Measurements from ENCODE around the gene MTMR12. TPM values are rescaled to one million over a fixed set of nuclear protein-coding genes. Genes with fewer than 3 reads are reported as not detected.
A peak's percentile ranks its signal among the peaks of the same experiment; 100 is the strongest.
"Not testable (repeated sequence)": the region's sequence is repeated elsewhere in the genome, so short reads cannot be mapped to it uniquely, and the experiment has no call there.

MTMR12 gene
- total RNA-seq, 3 donors from 2014 or later, result 19.3 to 43.8 (median 20.7) TPM

DNA sequence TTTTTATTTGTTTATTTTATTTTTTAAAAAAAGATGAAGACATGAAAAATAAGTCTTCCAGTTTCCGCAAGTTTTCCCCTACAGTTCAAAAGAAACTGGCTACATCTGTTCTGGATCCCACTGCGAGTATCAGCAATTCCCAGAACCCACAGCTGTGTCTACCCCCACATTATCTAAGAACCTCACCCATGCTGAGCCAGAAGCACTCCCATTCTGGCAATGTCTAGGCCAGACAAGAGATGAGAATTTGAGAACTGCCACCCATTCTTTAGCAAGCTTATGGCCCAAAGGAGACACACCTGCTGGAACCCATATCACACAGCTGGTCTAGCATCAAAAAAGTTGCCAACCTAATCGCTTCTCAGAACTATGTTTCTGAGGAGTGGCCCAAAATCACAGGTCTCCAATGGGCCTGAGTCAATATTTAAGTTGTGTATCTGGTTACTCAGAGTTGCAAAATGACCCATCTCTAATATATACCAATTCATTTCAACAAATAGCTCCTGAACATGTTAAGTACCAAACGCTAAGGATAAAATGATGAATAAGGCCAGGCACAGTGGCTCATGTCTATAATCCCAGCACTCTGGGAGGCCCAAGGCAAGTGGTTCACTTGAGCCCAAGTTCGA is 27.1 kb downstream of the MTMR12 start:
- ATAC-seq (no peak), DNase-seq (no peak)
- TF ChIP-seq, protein P1, sequence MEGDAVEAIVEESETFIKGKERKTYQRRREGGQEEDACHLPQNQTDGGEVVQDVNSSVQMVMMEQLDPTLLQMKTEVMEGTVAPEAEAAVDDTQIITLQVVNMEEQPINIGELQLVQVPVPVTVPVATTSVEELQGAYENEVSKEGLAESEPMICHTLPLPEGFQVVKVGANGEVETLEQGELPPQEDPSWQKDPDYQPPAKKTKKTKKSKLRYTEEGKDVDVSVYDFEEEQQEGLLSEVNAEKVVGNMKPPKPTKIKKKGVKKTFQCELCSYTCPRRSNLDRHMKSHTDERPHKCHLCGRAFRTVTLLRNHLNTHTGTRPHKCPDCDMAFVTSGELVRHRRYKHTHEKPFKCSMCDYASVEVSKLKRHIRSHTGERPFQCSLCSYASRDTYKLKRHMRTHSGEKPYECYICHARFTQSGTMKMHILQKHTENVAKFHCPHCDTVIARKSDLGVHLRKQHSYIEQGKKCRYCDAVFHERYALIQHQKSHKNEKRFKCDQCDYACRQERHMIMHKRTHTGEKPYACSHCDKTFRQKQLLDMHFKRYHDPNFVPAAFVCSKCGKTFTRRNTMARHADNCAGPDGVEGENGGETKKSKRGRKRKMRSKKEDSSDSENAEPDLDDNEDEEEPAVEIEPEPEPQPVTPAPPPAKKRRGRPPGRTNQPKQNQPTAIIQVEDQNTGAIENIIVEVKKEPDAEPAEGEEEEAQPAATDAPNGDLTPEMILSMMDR (IDR thresholded peaks at IDR 0.05), result no peak
- intact Hi-C loops (cut with DNase I, micrococcal nuclease), result no loop called here
- no peaks in the 10 kb centered on the region for H3K9me3 ChIP-seq
- H3K4me3 ChIP-seq, result no peak overlapping the region
- H3K4me1 ChIP-seq (ENCODE audit: low read depth), result no peaks in the 10 kb centered on the region
- no peaks in the 10 kb centered on the region for H3K36me3 ChIP-seq (ENCODE audit: low read depth)

- DNase-seq, result no peak
- ATAC-seq, result peak; percentile 47
- intact Hi-C loops (cut with DNase I, micrococcal nuclease), result no loop called here
- Histone ChIP-seq H3K4me1 (ENCODE audit: low read depth) (no peaks in the 10 kb centered on the region), H3K9me3 (no peaks in the 10 kb centered on the region), H3K36me3 (ENCODE audit: low read depth) (no peaks in the 10 kb centered on the region), H3K4me3 (no peak overlapping the region)
- TF ChIP-seq, protein P1 (IDR thresholded peaks at IDR 0.05), result no peak
These were observed 29.0 kb downstream of the MTMR12 start for GRCh38 chr5:32283539-32284377.

DNA sequence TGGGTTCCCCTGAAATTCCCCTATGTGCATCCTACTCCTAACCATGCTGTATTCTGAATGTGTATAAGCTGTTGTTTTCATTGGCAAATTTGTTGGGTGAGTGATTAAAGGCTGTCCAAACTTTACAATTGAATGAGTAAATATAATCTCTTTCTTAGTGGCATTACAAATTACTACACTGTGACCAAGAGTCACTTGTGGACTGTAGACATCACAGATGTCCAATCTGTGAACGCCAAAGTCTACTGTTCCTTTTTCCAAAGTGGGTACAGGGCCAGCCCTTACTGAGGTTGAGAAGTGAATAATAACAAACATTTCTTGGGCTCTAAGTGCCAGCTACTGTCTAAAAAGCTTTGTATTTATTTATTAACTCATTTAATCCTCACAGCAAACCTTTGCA is 29.7 kb downstream of the MTMR12 start:
- ATAC-seq, result peak; percentile 24
- no peak for DNase-seq
- intact Hi-C loops (cut with DNase I, micrococcal nuclease), result no loop called here
- Histone ChIP-seq H3K36me3 (ENCODE audit: low read depth) (no peaks in the 10 kb centered on the region), H3K4me3 (no peak overlapping the region), H3K4me1 (ENCODE audit: low read depth) (no peaks in the 10 kb centered on the region), H3K9me3 (no peaks in the 10 kb centered on the region)
- TF ChIP-seq, protein P1 (IDR thresholded peaks at IDR 0.05), result no peak

GRCh38 chr5:32282633-32283032 is 30.1 kb downstream of the MTMR12 start:
- no peak for ATAC-seq
- no peak overlapping the region for H3K4me3 ChIP-seq
- H3K9me3 ChIP-seq, result no peaks in the 10 kb centered on the region
- intact Hi-C loops (cut with DNase I, micrococcal nuclease), result no loop called here
- TF ChIP-seq, protein P1 (IDR thresholded peaks at IDR 0.05), result no peak
- no peaks in the 10 kb centered on the region for H3K36me3 ChIP-seq (ENCODE audit: low read depth)
- no peak for DNase-seq
- no peaks in the 10 kb centered on the region for H3K4me1 ChIP-seq (ENCODE audit: low read depth)

- not testable (repeated sequence) for DNase-seq
These were observed 31.2 kb downstream of the MTMR12 start for GRCh38 chr5:32281378-32282133.

More at GRCh38 chr5:32281378-32282133, 31.2 kb downstream of the MTMR12 start:
- ATAC-seq; H3K9me3 ChIP-seq; H3K4me3 ChIP-seq; H3K4me1 ChIP-seq (ENCODE audit: low read depth); H3K36me3 ChIP-seq (ENCODE audit: low read depth); intact Hi-C loops (cut with DNase I, micrococcal nuclease): not testable (repeated sequence)
